T-cell (primary cell): Measurements from ENCODE around the gene TATDN3. TPM values are rescaled to one million over a fixed set of nuclear protein-coding genes. Genes with fewer than 3 reads are reported as not detected.

Source experiments
- ATAC-seq, 4 experiments: fragments of 200-7000 bp in 3 of 4; fragments of 150-1000 bp in 1 of 4; cut with Tn5 transposase; replicated peaks in 1 of 4; 1 replicate in 3 of 4; 2 replicates in 1 of 4; pipeline ENCODE4 v1.10.0; 2021; ENCODE audit warnings: moderate library complexity in 3 of 4, mild to moderate bottlenecking in 2 of 4, moderate number of reproducible peaks in 1 of 4
- CTCF ChIA-PET, 2 donors: fragments of 300-600 bp; sonication (Branson Sonifier 250); formaldehyde crosslinking; loops; one replicate each; lab custom pipeline; 2022; ENCODE audit warnings: antibody characterized with exemption in 2 of 2; lab: Charles Lee
- POLR2A ChIA-PET, 2 donors: fragments of 300-600 bp; sonication (Branson Sonifier 250); formaldehyde crosslinking; loops; one replicate each; lab custom pipeline; 2022; ENCODE audit warnings: antibody characterized with exemption in 2 of 2; lab: Charles Lee
- DNase-seq, 35 experiments: peaks; one replicate each; pipeline versions ENCODE4 v3.0.0 to v3.0.0-alpha.2; 2013 to 2023
- H3K27ac ChIP-seq: one replicate; pipeline ENCODE4 v1.5.1; 2013; ENCODE audit warnings: low read length
- H3K27me3 ChIP-seq, 2 experiments: replicated peaks in 1 of 2; 1 replicate in 1 of 2; 2 replicates in 1 of 2; pipeline versions ENCODE4 v1.6.1 to v1.7.0; 2013; ENCODE audit warnings: low read length in 1 of 2, mixed read lengths in 1 of 2; ENCODE audit not compliant: control insufficient read depth in 2 of 2, insufficient read depth in 2 of 2; ENCODE audit errors: extremely low read depth in 1 of 2
- H3K36me3 ChIP-seq, 2 donors: 1 replicate in 1 of 2; 2 replicates in 1 of 2; pipeline versions ENCODE4 v1.6.1 to v1.7.0; 2013; ENCODE audit warnings: low read length in 1 of 2; ENCODE audit not compliant: control insufficient read depth in 2 of 2, insufficient read depth in 1 of 2; ENCODE audit errors: extremely low read depth in 1 of 2
- H3K4me1 ChIP-seq, 2 experiments: 1 replicate in 1 of 2; 2 replicates in 1 of 2; pipeline versions ENCODE4 v1.6.1 to v1.7.0; 2013; ENCODE audit warnings: low read length in 2 of 2, mixed read lengths in 1 of 2; ENCODE audit not compliant: insufficient read depth in 2 of 2, control insufficient read depth in 1 of 2; ENCODE audit errors: extremely low read depth in 1 of 2
- H3K4me3 ChIP-seq, 2 donors: 1 replicate in 1 of 2; 2 replicates in 1 of 2; pipeline versions ENCODE4 v1.5.1 to v1.7.0; 2013; ENCODE audit warnings: mild to moderate bottlenecking in 2 of 2, low read length in 1 of 2, moderate library complexity in 1 of 2; ENCODE audit not compliant: control insufficient read depth in 1 of 2; ENCODE audit errors: extremely low read depth in 1 of 2
- H3K9me3 ChIP-seq: 2 replicates; pipeline ENCODE4 v1.7.0; 2013
- H3K27ac Mint-ChIP-seq, 2 donors: one replicate each; pipeline ENCODE4 v1.8.0; 2020 to 2021; ENCODE audit warnings: mild to moderate bottlenecking in 2 of 2, mixed read lengths in 2 of 2
- H3K27me3 Mint-ChIP-seq, 2 donors: one replicate each; pipeline ENCODE4 v1.8.0; 2021 to 2022; ENCODE audit warnings: mixed read lengths in 2 of 2
- H3K36me3 Mint-ChIP-seq: one replicate; pipeline ENCODE4 v1.8.0; 2021; ENCODE audit warnings: mixed read lengths
- H3K4me1 Mint-ChIP-seq, 3 donors: one replicate each; pipeline ENCODE4 v1.8.0; 2020 to 2022; ENCODE audit warnings: mixed read lengths in 3 of 3, mild to moderate bottlenecking in 1 of 3
- H3K4me3 Mint-ChIP-seq, 3 donors: one replicate each; pipeline ENCODE4 v1.8.0; 2020 to 2022; ENCODE audit warnings: mild to moderate bottlenecking in 3 of 3, mixed read lengths in 3 of 3, moderate library complexity in 3 of 3
- H3K9me3 Mint-ChIP-seq, 3 donors: one replicate each; pipeline ENCODE4 v1.8.0; 2020 to 2022; ENCODE audit warnings: mixed read lengths in 3 of 3
- WGBS: methylation state at CpG from one replicate; pipeline ENCODE4 v1.1.5; 2013; ENCODE audit warnings: missing lambda C conversion rate; ENCODE audit not compliant: insufficient coverage; 5-methylcytosine and 5-hydroxymethylcytosine counted together
- total RNA-seq, 35 experiments: library from RNA in 6 of 35; stranded (reverse) in 6 of 35; fragments of 120-200 nt in 1 of 35; gene quantifications; one replicate each; pipeline versions ENCODE4 v1.2.1 to v1.2.4 and lab custom pipeline; 2013 to 2026

Gene TATDN3, protein sequence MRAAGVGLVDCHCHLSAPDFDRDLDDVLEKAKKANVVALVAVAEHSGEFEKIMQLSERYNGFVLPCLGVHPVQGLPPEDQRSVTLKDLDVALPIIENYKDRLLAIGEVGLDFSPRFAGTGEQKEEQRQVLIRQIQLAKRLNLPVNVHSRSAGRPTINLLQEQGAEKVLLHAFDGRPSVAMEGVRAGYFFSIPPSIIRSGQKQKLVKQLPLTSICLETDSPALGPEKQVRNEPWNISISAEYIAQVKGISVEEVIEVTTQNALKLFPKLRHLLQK
- total RNA-seq (10 to 100 TPM in 4 of 5 donors, 1 to 10 TPM in 1; 9.5 to 14.7 (median 12.9) TPM), total RNA-seq (lab: John Stamatoyannopoulos, UW) (4.8 to 21.6 (median 13.1) reads per million in 29 experiments)
- 17.3 TPM for total RNA-seq (2013)

- Histone ChIP-seq H3K27me3 (no peaks in the 10 kb centered on the region), H3K4me3 (peak within 1 kb of the TSS; percentile 81 to 100), H3K27ac (peak within 1 kb of the TSS; percentile 82), H3K4me1 (peaks cover 15 to 37% of the 10 kb centered on the region in 2 experiments), H3K9me3 (no peaks in the 10 kb centered on the region), H3K36me3 (peaks cover 0 to 5% of the 10 kb centered on the region in 2 donors)
- CTCF ChIA-PET = interaction anchor here (0.6 to 1.6 kb wide), 8 partner anchors 10 to 1555 kb away, joined by 3 to 8 read pairs (median 4); partner anchors contain the start of genes DTL (in 1 of the 2) and INTS7 (in 1 of the 2)
- Mint-ChIP-seq H3K9me3 (no peaks in the 10 kb centered on the region), H3K27me3 (no peaks in the 10 kb centered on the region), H3K27ac (peak within 1 kb of the TSS; percentile 93 to 96), H3K36me3 (peaks cover 14% of the 10 kb centered on the region), H3K4me1 (peaks cover 41 to 53% (median 52%) of the 10 kb centered on the region in 3 donors), H3K4me3 (peak within 1 kb of the TSS; percentile 98)
- POLR2A ChIA-PET = interaction anchor here (0.5 to 0.7 kb wide), 5 partner anchors 68 to 1836 kb away, joined by 3 to 7 read pairs (median 4); no protein-coding TSS in a partner anchor
- DNase-seq (peak; percentile 71 to 98 (median 87)), ATAC-seq (peak; percentile 89 to 92 (median 91))
- WGBS = under 1% methylated on average over 27 of the region's 46 CpGs
These were observed at the start of gene TATDN3, which contains the start of gene NSL1 for GRCh38 chr1:212791676-212792395. Gene TATDN3 (plus strand): TSS chr1:212791894. CDS start chr1:212791922, 28 bp downstream. Gene NSL1 (minus strand): TSS chr1:212791777. CDS start chr1:212791763, 14 bp downstream.

GRCh38 chr1:212743901-212744475 lies 47.7 kb upstream of the TATDN3 start:
- peaks cover 0 to under 1% of the 10 kb centered on the region in 2 donors for H3K36me3 ChIP-seq
- Mint-ChIP-seq H3K36me3 (peaks cover 9% of the 10 kb centered on the region), H3K4me3 (peak overlapping the region in 1 of 3 donors; percentile 40), H3K27me3 (no peaks in the 10 kb centered on the region), H3K4me1 (peaks cover 19 to 25% (median 23%) of the 10 kb centered on the region in 3 donors), H3K27ac (peak overlapping the region; percentile 83 to 87), H3K9me3 (no peaks in the 10 kb centered on the region)
- H3K4me3 ChIP-seq = no peak overlapping the region
- CTCF ChIA-PET = interaction anchor here (0.6 to 1.7 kb wide), 5 partner anchors 10 to 1512 kb away, joined by 3 to 4 read pairs (median 3); no protein-coding TSS in a partner anchor
- peaks cover 0 to 10% of the 10 kb centered on the region in 2 experiments for H3K4me1 ChIP-seq
- DNase-seq (peak in 12 of 35 experiments; percentile 8 to 36 (median 20)), ATAC-seq (peak; percentile 43 to 83 (median 68))
- POLR2A ChIA-PET = interaction anchor here in 1 of 2 donors (0.6 to 0.7 kb wide), 2 partner anchors 78 to 1818 kb away, joined by 3 to 4 read pairs; no protein-coding TSS in a partner anchor
- no peak overlapping the region for H3K27ac ChIP-seq
- no peaks in the 10 kb centered on the region for H3K27me3 ChIP-seq
- no peaks in the 10 kb centered on the region for H3K9me3 ChIP-seq
- 65% methylated on average over 2 of the region's 4 CpGs for WGBS

GRCh38 chr1:212745303-212745702 lies 46.4 kb upstream of the TATDN3 start:
- peaks cover 9 to 22% of the 10 kb centered on the region in 2 experiments for H3K4me1 ChIP-seq
- H3K4me3 ChIP-seq = no peak overlapping the region
- H3K9me3 ChIP-seq = no peaks in the 10 kb centered on the region
- DNase-seq (no peak), ATAC-seq (no peak)
- Mint-ChIP-seq H3K27ac (no peak overlapping the region), H3K27me3 (no peaks in the 10 kb centered on the region), H3K9me3 (no peaks in the 10 kb centered on the region), H3K4me1 (peaks cover 28 to 37% (median 33%) of the 10 kb centered on the region in 3 donors), H3K36me3 (peaks cover 9% of the 10 kb centered on the region), H3K4me3 (no peak overlapping the region)
- no peaks in the 10 kb centered on the region for H3K36me3 ChIP-seq
- no peaks in the 10 kb centered on the region for H3K27me3 ChIP-seq
- no peak overlapping the region for H3K27ac ChIP-seq
- ChIA-PET CTCF (interaction anchor here in 1 of 2 donors (1.7 kb wide), 1 partner anchor 80 kb away, joined by 4 read pairs; no protein-coding TSS in a partner anchor), POLR2A (no interaction called here)

- Mint-ChIP-seq H3K4me3 (no peak overlapping the region), H3K4me1 (peaks cover 34 to 41% (median 36%) of the 10 kb centered on the region in 3 donors), H3K27ac (peak overlapping the region; percentile 2 to 49), H3K9me3 (no peaks in the 10 kb centered on the region), H3K36me3 (peaks cover 4% of the 10 kb centered on the region), H3K27me3 (no peaks in the 10 kb centered on the region)
- no peak overlapping the region for H3K4me3 ChIP-seq
- no peaks in the 10 kb centered on the region for H3K36me3 ChIP-seq
- ATAC-seq (no peak), DNase-seq (no peak)
- POLR2A ChIA-PET = interaction anchor here in 1 of 2 donors (0.6 kb wide), 1 partner anchor 23 kb away, joined by 5 read pairs; no protein-coding TSS in a partner anchor
- no peak overlapping the region for H3K27ac ChIP-seq
- H3K4me1 ChIP-seq = peaks cover 11 to 25% of the 10 kb centered on the region in 2 experiments
- H3K9me3 ChIP-seq = no peaks in the 10 kb centered on the region
- CTCF ChIA-PET = interaction anchor here in 1 of 2 donors (0.7 to 1.0 kb wide), 3 partner anchors 11 to 381 kb away, joined by 3 to 4 read pairs (median 3); no protein-coding TSS in a partner anchor
- H3K27me3 ChIP-seq = no peaks in the 10 kb centered on the region
- no CpG with 5 or more reads among the region's 3 CpGs for WGBS
These were observed 45.1 kb upstream of the TATDN3 start for GRCh38 chr1:212746546-212746945.

DNA sequence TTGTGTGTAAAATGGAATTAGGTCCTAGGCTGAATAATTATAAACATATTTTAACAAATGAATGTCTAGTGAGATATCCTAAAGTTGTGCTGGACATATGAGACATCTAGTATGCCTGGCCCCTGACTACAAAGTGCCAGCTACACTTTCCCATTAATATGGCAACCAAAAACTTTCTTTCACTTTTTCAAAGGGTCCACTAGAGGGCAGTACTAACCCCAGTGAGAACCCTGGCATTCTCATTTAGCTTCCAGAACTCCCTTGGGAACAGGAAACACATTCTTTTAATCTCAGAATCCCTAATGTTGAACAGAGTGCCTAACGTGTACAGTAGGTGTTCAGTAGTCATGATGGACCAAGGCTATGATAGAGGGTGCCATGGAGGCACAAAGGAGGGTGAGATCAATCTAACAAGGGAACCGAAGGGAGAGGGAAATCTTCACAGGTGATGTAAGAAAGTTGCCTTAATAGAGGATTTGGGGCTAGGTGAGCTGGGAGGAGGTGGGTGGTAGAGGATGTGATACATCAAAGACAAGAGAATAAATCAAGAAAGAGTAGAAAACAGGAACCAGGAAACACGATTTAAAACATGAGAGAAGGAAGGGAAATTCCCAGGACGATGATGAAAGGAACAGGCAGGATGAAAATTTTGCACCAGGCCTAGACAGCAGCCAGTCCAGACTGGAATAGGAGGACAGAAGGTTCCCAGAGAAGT lies 41.7 kb upstream of the TATDN3 start:
- peak overlapping the region in 1 of 2 donors; percentile 19 for H3K4me3 ChIP-seq
- Mint-ChIP-seq H3K4me1 (peaks cover 49 to 51% (median 51%) of the 10 kb centered on the region in 3 donors), H3K36me3 (no peaks in the 10 kb centered on the region), H3K9me3 (no peaks in the 10 kb centered on the region), H3K4me3 (peak overlapping the region in 1 of 3 donors; percentile 47), H3K27me3 (no peaks in the 10 kb centered on the region), H3K27ac (peak overlapping the region; percentile 80 to 87)
- POLR2A ChIA-PET = no interaction called here
- H3K9me3 ChIP-seq = no peaks in the 10 kb centered on the region
- peak overlapping the region; percentile 11 for H3K27ac ChIP-seq
- 29% methylated on average over 4 of the region's 4 CpGs for WGBS
- ATAC-seq (peak in 2 of 4 experiments; percentile 48 to 71), DNase-seq (peak in 3 of 35 experiments; percentile 15 to 60 (median 17))
- H3K4me1 ChIP-seq = peaks cover 21 to 36% of the 10 kb centered on the region in 2 experiments
- CTCF ChIA-PET = interaction anchor here (0.6 to 1.7 kb wide), 12 partner anchors 8 to 107 kb away, joined by 3 to 5 read pairs (median 4); no protein-coding TSS in a partner anchor
- H3K36me3 ChIP-seq = no peaks in the 10 kb centered on the region
- no peaks in the 10 kb centered on the region for H3K27me3 ChIP-seq
